Mucosa of stomach (tissue), 1 donor: ENCODE data around the gene WDHD1.

Experiments used
- H3K27me3 ChIP-seq: one replicate; pipeline ENCODE4 v1.7.0; 2013; ENCODE audit warnings: mild to moderate bottlenecking, low read length; ENCODE audit not compliant: control insufficient read depth, insufficient read depth
- H3K36me3 ChIP-seq: one replicate; pipeline ENCODE4 v1.7.0; 2013; ENCODE audit warnings: low read length; ENCODE audit not compliant: control insufficient read depth, insufficient read depth
- H3K4me1 ChIP-seq: one replicate; pipeline ENCODE4 v1.7.0; 2013; ENCODE audit warnings: mild to moderate bottlenecking, low read length; ENCODE audit not compliant: control insufficient read depth, insufficient read depth
- H3K4me3 ChIP-seq: one replicate; pipeline ENCODE4 v1.7.0; 2013; ENCODE audit warnings: low read length
- H3K9ac ChIP-seq: one replicate; pipeline ENCODE4 v1.7.0; 2013; ENCODE audit warnings: mild to moderate bottlenecking, low read length, moderate library complexity
- H3K9me3 ChIP-seq: one replicate; pipeline ENCODE4 v1.7.0; 2013; ENCODE audit warnings: mild to moderate bottlenecking, low read length, moderate library complexity; ENCODE audit not compliant: control insufficient read depth
- donor health status: Pancreatic carcinoma.

Gene WDHD1

GRCh38 chr14:54895683-54896082, 131.2 kb downstream of the WDHD1 start:
- Histone ChIP-seq H3K27me3 (no peaks in the 10 kb centered on the region), H3K4me3 (no peak overlapping the region), H3K4me1 (no peaks in the 10 kb centered on the region), H3K9ac (no peak overlapping the region), H3K9me3 (no peaks in the 10 kb centered on the region), H3K36me3 (no peaks in the 10 kb centered on the region)

- Histone ChIP-seq H3K9me3 (no peaks in the 10 kb centered on the region), H3K27me3 (no peaks in the 10 kb centered on the region), H3K4me3 (no peak overlapping the region), H3K36me3 (no peaks in the 10 kb centered on the region), H3K9ac (no peak overlapping the region), H3K4me1 (no peaks in the 10 kb centered on the region)
These were observed 131.9 kb downstream of the WDHD1 start for GRCh38 chr14:54894995-54895394.

- Histone ChIP-seq H3K9me3 (no peaks in the 10 kb centered on the region), H3K27me3 (no peaks in the 10 kb centered on the region), H3K36me3 (no peaks in the 10 kb centered on the region), H3K4me1 (no peaks in the 10 kb centered on the region), H3K9ac (no peak overlapping the region), H3K4me3 (no peak overlapping the region)
These were observed 133.6 kb downstream of the WDHD1 start for GRCh38 chr14:54893151-54893760.

GRCh38 chr14:54891471-54892245, 135.2 kb downstream of the WDHD1 start:
- Histone ChIP-seq H3K9ac (no peak overlapping the region), H3K4me1 (no peaks in the 10 kb centered on the region), H3K9me3 (no peaks in the 10 kb centered on the region), H3K4me3 (no peak overlapping the region), H3K27me3 (no peaks in the 10 kb centered on the region), H3K36me3 (no peaks in the 10 kb centered on the region)

GRCh38 chr14:54890788-54891187, 136.1 kb downstream of the WDHD1 start:
- Histone ChIP-seq H3K4me3 (no peak overlapping the region), H3K27me3 (no peaks in the 10 kb centered on the region), H3K9me3 (no peaks in the 10 kb centered on the region), H3K4me1 (no peaks in the 10 kb centered on the region), H3K9ac (no peak overlapping the region), H3K36me3 (no peaks in the 10 kb centered on the region)

GRCh38 chr14:54889919-54890318, 137.0 kb downstream of the WDHD1 start:
- Histone ChIP-seq H3K9me3 (no peaks in the 10 kb centered on the region), H3K4me3 (no peak overlapping the region), H3K36me3 (no peaks in the 10 kb centered on the region), H3K27me3 (no peaks in the 10 kb centered on the region), H3K4me1 (no peaks in the 10 kb centered on the region), H3K9ac (no peak overlapping the region)
